HG03558 (cell line): ENCODE results near the gene AP1G1.
"Not testable (repeated sequence)": the region's sequence is repeated elsewhere in the genome, so short reads cannot be mapped to it uniquely, and the experiment has no call there.

Experiments
- ATAC-seq: cut with Tn5 transposase; IDR thresholded peaks from one replicate; pipeline ENCODE4 v1.9.1; 2021; ENCODE audit warnings: moderate number of reproducible peaks; ENCODE audit not compliant: unreplicated experiment; ENCODE audit errors: extremely low read depth

The AP1G1 gene

DNA sequence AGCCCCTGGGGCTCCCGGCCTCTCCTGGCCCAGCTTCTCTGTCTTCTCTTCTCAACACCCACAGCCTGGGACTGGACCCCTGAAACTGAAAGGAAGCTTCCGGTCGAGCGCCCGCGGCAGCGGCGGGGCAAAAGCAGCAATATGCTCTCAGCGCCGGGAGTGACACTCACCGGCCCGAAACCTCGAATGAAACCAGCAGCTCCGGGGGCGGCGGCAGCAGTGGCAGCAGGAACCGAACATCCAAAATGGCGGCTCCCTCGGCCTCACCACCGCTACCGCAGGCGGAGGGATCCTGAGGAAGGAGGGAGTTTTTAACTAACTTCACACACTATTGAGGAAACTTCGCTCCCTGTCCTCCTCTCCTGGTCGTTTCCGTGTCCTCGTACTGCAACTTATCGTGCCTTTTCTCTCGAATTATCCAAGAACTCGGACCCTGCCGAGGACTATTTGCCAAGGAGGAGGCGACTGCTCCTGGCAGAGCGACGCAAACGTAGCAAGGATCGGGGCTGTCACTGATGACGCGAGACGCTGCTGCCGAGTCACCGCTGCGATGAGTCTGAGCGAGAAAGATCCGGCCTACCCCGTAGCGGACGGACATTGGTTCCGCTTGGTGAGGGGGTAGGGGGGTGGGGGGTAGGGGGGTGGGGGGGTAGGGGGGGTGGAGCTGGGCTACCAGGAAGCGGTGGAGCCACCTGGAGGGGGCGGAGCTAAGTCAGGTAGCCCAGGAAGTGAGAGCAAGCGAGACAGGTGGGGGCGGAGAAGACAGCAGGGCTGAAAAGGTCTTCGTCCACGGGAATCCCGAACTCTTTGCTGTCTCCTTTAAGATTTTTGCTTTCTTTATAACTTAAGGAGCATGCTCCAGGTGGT lies at the start of gene AP1G1:
TSS of gene AP1G1 (minus strand) at position 242 of the 867 bp plus-strand sequence. CDS start 19,355 bp downstream, outside the sequence.
- peak; percentile 45 for ATAC-seq

DNA sequence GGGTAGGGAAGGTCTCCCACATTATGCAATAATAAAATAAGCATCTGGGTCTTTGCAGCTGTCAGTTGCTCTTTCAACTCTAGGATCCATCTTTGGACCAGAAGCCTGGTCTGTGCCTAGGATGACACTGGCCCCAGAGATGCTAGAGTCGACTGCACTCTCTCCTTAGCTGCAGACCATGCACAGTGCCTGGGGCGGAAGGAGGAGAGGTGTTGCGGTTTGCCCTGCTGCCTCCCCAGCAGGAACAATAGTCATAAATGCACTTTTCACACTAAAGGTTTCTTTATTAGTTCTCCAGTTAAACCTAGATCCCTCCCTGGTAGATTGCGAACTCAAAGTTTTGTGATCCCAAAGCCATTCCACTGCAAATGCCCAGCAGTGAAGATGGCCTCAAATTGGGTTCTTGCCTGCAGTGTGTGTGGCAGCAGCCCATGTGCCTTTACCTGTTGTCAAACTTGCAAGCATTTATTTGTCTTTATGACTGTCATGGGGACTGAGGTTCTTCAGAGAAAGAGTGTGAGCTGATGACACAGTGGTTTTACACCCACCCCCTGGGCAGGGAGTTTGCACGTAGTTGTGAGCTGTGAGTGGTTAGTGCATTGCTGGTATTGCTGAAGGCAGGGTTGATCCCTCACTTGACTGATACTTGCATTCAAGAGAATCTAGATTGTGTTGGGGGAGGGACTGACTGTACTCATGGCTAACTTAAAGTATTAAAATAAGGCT lies 47.5 kb upstream of the AP1G1 start:
- ATAC-seq = no peak

DNA sequence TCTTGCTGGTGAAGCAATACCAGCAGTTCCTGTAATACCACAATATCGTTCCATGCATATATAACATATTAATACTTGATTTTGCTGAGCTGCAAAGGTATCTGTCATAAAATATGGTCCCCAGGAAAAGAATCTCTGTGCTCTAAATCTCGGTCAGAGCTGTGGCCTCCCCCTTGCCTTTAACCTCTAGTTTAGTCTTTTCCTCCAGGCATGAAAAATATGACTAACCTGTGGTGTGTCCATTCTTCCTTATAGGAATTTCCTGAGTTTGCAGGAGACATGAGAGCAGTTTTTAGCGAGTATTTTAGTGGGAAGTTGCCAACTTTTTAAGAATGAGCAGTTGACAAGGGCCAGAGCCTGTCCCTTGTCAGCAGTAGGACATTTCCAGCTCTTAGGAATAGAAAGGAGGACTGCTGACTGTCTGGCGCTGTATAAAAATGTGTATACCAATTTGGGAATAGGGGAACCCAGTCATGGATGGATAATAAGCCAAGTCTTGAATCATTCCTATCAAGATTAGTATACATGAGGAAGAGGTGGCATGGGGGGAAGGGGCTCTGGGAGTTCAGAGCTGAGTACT lies 45.8 kb upstream of the AP1G1 start:
- ATAC-seq = no peak

DNA sequence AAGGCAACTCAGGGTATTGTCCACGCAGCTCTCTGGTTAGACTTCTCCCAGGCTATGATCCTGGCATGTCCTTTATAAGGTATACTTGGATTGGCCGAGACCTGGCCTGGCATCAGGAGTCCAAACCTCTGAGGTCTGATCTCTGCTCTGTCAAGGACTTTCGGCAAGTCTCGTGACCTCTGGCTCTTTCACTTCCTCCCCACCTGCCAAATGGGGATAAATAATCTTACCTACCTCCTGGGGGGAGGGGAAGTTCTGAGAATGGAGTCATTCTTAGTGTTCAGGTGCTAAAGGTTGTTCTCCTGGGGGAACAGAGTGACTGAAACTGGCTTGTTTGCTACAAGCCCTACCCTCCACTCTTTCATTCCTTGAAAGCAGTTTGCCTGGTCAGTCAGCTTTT lies 44.8 kb upstream of the AP1G1 start:
- no peak for ATAC-seq

DNA sequence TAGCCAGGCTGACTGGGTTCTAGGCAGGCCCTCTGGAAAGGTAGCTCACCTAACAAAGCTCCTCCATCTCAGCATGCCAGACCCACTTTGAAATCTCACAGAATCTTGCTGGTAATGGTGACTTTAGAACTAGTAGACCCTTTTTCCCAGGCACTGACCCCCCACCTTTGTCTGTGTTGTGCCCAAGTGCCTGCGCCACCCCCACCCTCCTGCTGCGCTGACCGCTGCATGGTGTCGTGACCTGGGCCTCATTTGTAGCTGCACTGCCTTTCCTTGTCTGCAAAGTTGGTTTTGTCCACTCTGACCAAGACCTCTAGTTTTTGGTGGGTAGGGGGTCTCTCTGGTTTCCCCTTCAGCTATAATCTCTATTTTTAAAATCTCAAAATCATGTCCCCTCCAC lies 43.9 kb upstream of the AP1G1 start:
- no peak for ATAC-seq

DNA sequence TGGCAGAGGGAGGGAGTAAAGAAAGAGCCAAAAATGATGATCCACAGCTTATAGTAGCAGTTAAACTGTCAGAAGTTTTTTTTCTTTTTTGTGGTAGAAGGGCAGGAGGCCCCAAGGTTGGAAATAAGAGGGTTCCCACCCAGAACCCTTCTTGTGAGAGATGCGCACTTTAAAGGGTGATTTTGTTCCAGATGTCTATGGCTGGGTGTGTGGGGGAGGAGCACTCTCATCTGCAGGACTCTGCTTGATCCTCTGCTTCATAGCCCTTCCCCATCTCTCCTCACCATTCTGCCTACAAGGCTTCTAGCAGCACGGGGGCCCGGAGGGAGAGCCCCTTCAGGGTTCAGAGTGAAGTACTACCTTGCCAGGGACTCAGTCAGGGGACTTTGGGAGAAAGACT lies 43.5 kb upstream of the AP1G1 start:
- ATAC-seq = no peak

DNA sequence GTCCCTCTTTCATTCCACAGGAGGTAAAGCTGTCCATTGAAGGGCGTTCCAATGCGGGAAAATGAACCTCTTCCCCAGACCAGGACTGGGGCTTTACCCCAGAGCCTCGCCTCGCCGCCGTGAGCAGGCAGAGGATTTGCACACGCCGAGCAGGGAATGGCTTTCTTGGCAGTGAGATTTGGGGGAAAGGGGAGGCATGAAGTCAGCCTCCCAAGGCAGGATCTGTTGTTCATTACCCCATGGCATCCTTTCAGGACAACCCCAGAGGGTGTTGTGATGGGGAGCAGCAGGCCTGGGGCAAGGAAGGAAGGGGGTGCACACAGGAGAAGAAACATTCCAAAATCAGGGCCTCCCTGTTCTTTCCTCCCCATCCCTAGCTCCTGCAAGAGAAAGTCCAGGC lies 43.1 kb upstream of the AP1G1 start:
- no peak for ATAC-seq

DNA sequence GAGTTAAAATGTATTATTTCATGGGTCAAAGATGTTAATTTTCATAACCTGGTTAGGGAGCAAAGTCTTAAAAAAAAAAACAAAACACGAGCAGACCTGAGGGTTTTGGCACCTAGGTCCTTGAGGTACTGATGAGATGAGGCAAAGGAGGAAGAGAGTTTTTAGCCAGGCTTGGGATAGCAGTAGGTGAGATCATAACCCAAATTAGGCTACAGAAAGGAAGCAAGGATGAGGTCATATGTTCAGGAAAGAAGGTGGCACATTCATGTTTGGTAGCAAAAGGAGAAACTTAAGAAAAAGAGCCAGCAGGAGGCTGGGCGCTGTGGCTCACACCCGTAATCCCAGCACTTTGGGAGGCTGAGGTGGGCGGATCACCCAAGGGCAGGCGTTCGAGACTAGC lies 40.0 kb upstream of the AP1G1 start:
- ATAC-seq = no peak

DNA sequence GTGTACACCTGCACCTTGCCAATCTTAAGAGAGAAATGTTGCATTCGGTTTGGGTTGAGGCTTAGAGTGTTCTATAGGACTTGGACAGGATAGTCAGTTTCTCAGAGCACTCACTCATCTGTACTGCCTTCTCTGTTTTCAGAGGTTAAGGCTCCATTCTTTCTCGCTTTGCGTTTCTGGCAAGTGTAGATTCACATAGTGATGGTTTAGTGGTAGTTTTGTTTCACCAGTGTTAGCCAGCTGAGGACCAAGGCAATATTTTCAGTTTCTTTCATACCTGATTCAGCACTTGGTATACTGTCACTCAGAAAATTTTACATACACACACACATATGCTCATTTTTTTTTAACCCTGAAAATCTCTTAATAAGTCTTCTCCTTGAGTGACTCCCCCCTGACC lies 38.5 kb upstream of the AP1G1 start:
- no peak for ATAC-seq

DNA sequence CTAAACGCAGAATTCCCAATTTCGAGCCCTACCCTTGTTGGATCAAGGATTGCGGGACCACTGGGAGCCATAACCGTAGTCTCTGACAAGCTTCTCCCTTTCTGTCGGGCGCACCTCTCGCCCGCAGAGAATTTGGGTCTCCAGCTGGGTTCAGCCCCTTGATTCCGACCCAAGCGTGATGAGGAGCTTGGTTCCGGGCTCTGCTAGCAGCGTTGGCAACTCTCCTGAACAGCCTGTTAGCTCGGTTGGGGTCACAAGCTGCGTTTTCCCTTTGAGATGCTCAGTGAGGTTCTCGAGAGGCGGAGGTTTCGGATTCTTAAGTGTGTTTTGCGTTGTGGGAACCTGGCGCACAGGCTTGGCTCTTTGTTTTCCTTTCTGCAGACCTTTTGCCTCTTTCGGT lies 37.8 kb upstream of the AP1G1 start:
- no peak for ATAC-seq

DNA sequence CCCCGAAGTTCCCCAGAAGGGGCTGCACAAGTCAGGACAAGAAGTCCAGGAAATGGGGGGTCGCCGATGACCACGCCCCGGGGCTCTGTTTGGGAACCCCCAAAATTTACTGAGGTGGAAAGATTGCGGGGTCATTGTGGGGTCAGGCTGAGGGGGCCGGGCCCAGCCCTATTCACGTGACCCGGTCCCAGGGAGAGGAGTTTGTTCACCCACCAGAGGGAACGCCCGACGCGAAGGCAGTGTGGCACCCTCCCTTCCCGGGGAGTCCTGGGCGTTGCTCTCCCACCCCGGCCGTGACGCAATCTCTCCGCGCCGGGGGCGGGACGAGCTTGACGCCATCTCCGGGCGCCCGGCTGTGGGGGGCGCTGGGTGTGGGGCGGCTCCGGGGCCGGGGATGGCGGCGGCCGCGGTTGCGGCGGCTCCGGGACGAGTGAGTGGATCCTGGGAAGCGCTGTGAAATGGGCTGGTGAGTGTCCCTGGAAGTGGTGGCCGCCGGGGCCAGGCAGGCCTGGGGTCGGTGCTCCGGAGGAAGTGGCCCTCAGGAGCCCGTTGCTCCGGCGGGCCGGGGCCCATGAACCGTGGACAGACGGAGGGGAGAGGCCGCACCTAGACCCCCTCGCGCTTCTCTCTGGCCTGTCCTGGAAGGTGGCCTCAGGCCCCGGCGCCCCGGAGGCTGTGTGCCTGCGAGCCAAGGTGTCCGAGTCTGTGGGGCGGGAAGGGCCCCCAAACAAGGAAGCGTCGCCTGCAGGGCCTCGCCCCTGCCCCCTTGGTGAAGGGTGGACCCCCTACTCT lies 37.2 kb upstream of the AP1G1 start, which contains the start of gene ATXN1L:
TSS of gene ATXN1L (plus strand) at position 338 of the 792 bp plus-strand sequence. CDS start 3,765 bp downstream, outside the sequence.
- peak; percentile 55 for ATAC-seq

DNA sequence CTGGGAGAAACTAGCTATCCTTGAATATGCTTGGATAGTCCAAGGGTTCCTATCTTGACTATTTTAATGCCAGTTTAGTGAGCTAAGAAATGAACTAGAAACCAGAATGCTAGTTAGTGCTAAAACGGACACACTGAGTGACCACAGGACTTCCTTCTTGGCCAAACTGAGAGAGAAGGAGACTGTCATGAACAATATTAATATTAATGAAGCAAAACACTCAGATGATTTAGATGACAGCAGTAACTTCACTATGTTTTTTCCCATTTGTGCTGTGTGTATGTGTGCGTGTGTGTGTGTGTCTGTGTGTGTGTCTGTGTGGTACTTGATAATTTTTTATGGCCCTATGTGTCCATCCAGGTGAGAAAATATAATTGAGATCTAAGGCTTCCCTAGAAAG lies 34.9 kb upstream of the AP1G1 start:
- ATAC-seq = no peak

DNA sequence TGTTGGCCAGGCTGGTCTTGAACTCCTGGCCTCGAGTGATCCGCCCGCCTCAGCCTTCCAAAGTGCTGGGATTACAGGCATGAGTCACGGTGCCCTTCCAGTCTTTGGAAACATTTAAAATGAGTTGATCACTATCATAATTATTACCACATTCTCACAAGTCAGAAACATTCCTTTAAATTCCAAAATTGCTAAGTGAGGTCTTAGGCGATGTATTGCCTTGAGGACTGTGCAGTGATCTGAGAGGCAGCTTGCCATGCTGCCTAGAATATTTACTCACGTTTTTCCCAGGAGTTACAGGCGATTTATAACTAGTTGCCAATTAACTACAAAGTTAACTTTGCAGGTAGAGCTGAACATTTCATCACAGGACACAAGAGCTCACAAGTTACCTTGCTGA lies 31.4 kb upstream of the AP1G1 start:
- ATAC-seq = no peak

DNA sequence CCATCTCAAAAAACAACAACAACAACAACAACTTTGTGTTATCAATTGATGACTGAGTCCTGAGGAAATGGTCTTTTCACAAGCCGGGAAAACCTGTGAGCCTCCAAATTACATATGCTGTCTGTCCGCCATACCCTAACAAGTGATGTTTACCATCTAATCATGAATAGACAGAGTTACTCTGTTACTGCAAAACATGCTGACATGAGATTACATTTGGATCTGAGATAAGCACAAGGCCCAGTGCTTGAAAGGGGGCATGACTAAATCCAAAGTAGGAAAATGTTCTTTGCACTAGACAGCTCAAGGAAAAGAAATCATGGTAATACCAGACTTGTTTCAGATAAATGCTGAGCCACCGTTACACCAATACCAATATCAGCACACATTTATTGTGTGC lies 28.5 kb upstream of the AP1G1 start:
- no peak for ATAC-seq

DNA sequence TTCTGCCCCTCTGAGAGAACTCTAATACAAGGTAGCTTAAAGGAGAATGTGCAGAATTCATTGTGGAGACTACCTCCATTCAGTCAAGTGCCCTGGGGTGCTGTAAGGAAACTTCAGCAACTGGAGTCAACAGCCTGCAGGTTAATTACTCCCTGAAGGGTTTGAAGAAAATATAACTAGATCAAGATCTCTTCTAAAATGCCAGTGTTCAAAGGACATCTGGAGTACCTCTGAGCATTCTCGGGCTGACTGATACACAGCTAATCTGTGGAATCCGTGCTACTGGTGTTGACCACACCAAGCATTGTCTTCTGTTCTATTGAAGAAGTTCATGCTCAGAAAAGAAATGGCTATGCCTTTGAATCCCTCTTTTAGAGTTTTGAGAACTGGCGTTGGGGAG lies 25.7 kb upstream of the AP1G1 start:
- ATAC-seq = no peak

DNA sequence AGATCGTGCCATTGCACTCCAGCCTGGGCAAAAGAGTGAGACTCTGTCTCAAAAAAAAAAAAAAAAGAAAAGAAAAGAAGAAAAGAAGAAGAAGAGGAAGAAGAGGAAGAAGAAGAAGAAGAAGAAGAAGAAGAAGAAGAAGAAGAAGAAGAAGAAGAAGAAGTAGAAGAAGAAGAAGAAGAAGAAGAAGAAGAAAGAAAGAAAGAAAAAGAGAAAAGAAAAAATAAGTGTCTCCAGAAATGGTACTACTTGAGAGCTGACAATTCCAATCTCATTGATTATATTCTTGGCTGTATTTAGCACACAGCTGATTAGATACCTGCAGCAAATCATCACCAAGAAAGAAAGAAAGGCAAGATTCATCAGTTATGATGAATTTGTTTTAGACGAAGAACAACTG lies 23.5 kb upstream of the AP1G1 start:
- ATAC-seq = not testable (repeated sequence)

DNA sequence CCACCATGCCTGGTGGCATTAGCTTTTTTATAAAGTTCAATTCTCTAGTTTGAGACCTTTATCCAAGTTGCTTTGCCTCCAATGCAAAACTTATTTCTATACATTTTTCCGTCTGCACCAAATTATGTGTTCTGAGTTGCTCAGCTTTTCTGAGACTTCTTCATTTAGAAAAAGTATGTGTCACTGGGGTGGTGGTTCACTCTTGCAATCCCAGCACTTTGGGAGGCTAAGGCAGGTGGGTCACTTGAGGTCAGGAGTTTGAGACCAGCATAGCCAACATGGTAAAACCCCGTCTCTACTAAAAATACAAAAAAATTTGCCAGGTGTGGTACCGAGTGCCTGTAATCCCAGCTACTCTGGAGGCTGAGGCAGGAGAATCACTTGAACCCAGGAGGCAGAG lies 23.1 kb upstream of the AP1G1 start:
- not testable (repeated sequence) for ATAC-seq

DNA sequence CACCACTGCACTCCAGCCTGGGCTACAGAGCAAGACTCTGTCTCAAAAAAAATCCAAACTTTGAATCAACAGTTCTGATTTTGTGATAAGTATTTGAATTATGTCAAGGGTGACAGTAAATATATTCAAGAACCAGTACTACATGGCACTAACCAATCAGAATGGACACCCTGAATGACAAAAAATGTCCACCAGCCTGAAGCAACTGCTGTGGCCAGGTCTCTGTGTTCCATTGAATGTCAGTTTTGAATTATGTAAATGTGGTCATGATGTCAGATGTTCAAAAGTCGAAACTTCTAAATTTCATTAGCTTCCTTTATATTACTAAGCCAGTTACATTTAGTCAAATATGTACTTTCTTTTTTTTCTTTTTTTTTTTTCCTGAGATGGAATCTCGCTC lies 21.7 kb upstream of the AP1G1 start:
- ATAC-seq = no peak

DNA sequence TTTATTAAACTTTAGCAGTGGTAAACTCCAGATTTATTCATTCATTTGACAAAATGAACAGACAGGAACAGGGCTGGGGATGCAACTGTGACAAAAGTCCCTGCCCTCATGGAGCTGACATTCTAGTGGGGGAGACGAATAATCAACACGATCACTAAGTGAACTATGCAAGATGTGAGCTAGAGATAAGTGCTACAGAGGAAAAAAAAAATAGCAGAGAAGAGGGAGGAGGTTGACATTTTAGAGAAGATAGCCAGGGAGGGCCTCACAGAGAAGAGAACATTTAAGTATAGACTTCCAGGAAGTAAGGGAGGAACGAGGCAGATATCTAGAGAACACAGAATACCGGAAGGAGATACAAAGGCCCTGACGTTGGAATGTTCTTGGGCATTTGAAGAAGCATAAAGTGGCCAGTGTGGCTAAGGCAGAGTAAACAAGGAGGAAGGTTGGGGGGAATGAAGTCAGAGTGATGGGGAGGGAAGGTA lies 17.9 kb upstream of the AP1G1 start:
- ATAC-seq = no peak

DNA sequence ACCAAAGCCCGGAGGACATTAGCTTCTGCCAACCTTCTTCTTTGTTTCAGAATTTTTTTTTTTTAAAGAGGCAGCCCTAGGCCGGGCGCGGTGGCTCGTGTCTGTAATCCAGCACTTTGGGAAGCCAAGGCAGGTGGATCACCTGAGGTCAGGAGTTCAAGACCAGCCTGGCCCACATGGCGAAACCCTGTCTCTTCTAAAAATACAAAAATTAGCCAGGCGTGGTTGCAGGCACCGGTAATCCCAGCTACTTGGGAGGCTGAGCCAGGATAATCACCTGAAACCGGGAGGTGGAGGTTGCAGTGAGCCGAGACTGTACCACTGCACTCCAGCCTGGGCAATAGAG lies 8.5 kb upstream of the AP1G1 start:
- ATAC-seq = not testable (repeated sequence)
